ENCODE measurements around the gene RAP1B.

Gene RAP1B

DNA sequence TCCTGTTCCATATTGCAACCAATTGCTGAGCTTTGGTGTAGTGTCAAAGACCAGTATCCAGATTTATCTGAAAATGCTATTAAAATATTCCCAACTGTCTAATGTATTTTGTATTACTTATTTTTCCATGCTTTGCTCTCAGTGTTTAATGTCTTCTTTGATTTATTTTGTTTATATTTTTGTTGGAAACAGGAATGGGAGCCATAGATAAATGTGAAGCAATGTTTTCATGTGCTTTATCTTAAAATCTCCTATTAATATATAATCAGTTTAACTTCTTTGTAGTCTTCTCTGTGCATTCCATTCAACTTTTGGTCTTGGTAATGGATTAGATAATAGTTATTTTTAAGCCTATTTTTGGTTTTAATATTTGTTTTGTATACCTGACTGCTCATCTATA lies 8.8 kb downstream of the RAP1B start:
- Mint-ChIP-seq H3K27ac (peak overlapping the region; percentile 66), H3K9me3 (ENCODE audit: low read depth) (no peaks in the 10 kb centered on the region), H3K4me1 (ENCODE audit: low read depth) (peaks cover 82% of the 10 kb centered on the region), H3K36me3 (peaks cover 3% of the 10 kb centered on the region), H3K27me3 (no peaks in the 10 kb centered on the region), H3K4me3 (peak overlapping the region; percentile 60)

- peaks cover 6% of the 10 kb centered on the region for H3K36me3 Mint-ChIP-seq
- H3K4me3 Mint-ChIP-seq, result peak overlapping the region; percentile 62
- H3K27ac Mint-ChIP-seq, result peak overlapping the region; percentile 90
- no peaks in the 10 kb centered on the region for H3K9me3 Mint-ChIP-seq (ENCODE audit: low read depth)
- H3K4me1 Mint-ChIP-seq (ENCODE audit: low read depth), result peaks cover 79% of the 10 kb centered on the region
- H3K27me3 Mint-ChIP-seq, result no peaks in the 10 kb centered on the region
Measured at GRCh38 chr12:68620519-68621471, 10.1 kb downstream of the RAP1B start.

DNA sequence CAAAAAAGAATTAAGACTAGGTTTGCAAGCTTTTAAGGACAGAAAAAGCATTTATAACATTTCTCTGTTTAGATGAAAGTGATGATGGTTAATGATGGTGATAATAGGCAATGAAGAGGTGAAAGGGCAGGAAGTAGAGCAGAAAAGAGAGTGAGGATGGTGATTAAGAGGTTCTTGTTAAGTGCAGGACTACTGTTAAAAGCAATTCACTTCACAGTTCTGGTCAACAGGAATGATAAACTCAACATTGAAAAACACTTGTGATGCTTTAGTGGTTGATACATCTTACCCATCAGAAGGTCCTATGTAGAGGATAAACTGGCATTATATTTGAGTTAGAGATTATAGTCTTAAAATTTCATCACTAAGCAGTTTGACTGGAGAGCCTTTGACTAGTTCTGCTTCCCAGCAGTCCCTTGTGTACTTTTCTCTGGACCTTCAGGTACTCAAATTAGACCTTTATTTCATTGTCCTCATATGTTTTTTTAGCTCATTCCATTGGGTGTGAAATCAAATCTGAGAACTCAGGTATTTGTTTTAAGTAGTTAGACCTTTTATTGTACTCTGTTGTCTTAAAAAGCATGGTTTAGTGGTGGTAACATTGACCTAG lies 10.9 kb downstream of the RAP1B start:
- peaks cover 12% of the 10 kb centered on the region for H3K36me3 Mint-ChIP-seq
- H3K4me3 Mint-ChIP-seq, result peak overlapping the region; percentile 62
- H3K9me3 Mint-ChIP-seq (ENCODE audit: low read depth), result no peaks in the 10 kb centered on the region
- H3K27me3 Mint-ChIP-seq, result no peaks in the 10 kb centered on the region
- peaks cover 87% of the 10 kb centered on the region for H3K4me1 Mint-ChIP-seq (ENCODE audit: low read depth)
- H3K27ac Mint-ChIP-seq, result peak overlapping the region; percentile 90

- Mint-ChIP-seq H3K27ac (peak overlapping the region; percentile 90), H3K27me3 (no peaks in the 10 kb centered on the region), H3K4me1 (ENCODE audit: low read depth) (peaks cover 88% of the 10 kb centered on the region), H3K4me3 (peak overlapping the region; percentile 62), H3K9me3 (ENCODE audit: low read depth) (no peaks in the 10 kb centered on the region), H3K36me3 (peaks cover 17% of the 10 kb centered on the region)
Measured at GRCh38 chr12:68622250-68622649, 11.6 kb downstream of the RAP1B start.

DNA sequence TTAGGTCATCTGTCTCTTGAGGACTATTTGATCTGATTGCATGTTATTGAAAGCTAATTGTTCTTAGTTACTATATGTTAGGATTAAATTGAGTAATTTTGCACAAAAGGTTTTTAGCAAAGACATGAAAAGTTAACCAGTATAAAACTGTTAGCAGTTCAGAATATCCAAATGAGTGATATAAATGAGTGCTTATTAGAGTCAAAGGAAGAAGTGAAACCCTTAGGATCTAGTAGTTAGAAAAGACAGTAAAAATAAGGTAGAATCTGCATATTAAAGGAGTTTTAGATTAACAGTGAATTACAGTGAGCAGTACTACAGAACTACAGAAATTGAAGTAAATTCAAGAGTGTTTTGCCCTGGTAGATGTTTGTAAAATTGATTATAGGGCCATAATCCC lies 12.4 kb downstream of the RAP1B start:
- peaks cover 23% of the 10 kb centered on the region for H3K36me3 Mint-ChIP-seq

GRCh38 chr12:68623984-68624383 lies 13.3 kb downstream of the RAP1B start:
- Mint-ChIP-seq H3K36me3 (peaks cover 26% of the 10 kb centered on the region), H3K27ac (peak overlapping the region; percentile 90), H3K9me3 (ENCODE audit: low read depth) (no peaks in the 10 kb centered on the region), H3K4me3 (no peak overlapping the region), H3K27me3 (no peaks in the 10 kb centered on the region), H3K4me1 (ENCODE audit: low read depth) (peaks cover 82% of the 10 kb centered on the region)

More for the DNA sequence above, 12.4 kb downstream of the RAP1B start:
- Mint-ChIP-seq H3K4me1 (ENCODE audit: low read depth) (peaks cover 85% of the 10 kb centered on the region), H3K9me3 (ENCODE audit: low read depth) (no peaks in the 10 kb centered on the region), H3K27me3 (no peaks in the 10 kb centered on the region), H3K27ac (peak overlapping the region; percentile 90), H3K4me3 (peak overlapping the region; percentile 62)

- peaks cover 26% of the 10 kb centered on the region for H3K36me3 Mint-ChIP-seq
- peak overlapping the region; percentile 52 for H3K4me3 Mint-ChIP-seq
- peaks cover 80% of the 10 kb centered on the region for H3K4me1 Mint-ChIP-seq (ENCODE audit: low read depth)
- no peaks in the 10 kb centered on the region for H3K9me3 Mint-ChIP-seq (ENCODE audit: low read depth)
- peak overlapping the region; percentile 82 for H3K27ac Mint-ChIP-seq
- H3K27me3 Mint-ChIP-seq, result no peaks in the 10 kb centered on the region
Measured at GRCh38 chr12:68624933-68625332, 14.2 kb downstream of the RAP1B start.

- Mint-ChIP-seq H3K36me3 (peaks cover 26% of the 10 kb centered on the region), H3K4me1 (ENCODE audit: low read depth) (peaks cover 80% of the 10 kb centered on the region), H3K27ac (peak overlapping the region; percentile 67), H3K27me3 (no peaks in the 10 kb centered on the region), H3K9me3 (ENCODE audit: low read depth) (no peaks in the 10 kb centered on the region), H3K4me3 (no peak overlapping the region)
Measured at GRCh38 chr12:68627673-68628319, 17.1 kb downstream of the RAP1B start.

DNA sequence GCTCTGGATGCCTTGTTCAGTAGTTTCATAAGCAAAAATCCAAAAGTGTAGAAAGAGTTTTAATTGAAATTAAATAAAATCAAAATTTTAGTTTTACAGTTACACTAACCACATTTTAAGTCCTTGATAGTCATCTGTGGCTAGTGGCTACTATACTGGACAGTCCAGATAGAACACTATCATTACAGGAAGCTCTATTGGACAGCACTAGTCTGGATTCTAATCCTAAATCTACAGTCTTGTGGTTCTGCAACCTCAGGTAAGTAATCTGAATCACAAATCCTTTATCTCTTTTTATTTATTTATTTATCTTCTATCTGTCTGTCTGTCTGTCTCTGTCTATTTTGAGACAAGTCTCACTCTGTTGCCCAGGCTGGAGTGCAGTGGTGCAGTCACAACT lies 18.0 kb downstream of the RAP1B start:
- Mint-ChIP-seq H3K9me3 (ENCODE audit: low read depth) (no peaks in the 10 kb centered on the region), H3K27me3 (no peaks in the 10 kb centered on the region), H3K4me1 (ENCODE audit: low read depth) (peaks cover 79% of the 10 kb centered on the region), H3K36me3 (peaks cover 26% of the 10 kb centered on the region), H3K27ac (peak overlapping the region; percentile 77), H3K4me3 (peak overlapping the region; percentile 60)

GRCh38 chr12:68630050-68630449 lies 19.4 kb downstream of the RAP1B start:
- Mint-ChIP-seq H3K9me3 (ENCODE audit: low read depth) (no peaks in the 10 kb centered on the region), H3K4me1 (ENCODE audit: low read depth) (peaks cover 84% of the 10 kb centered on the region), H3K36me3 (peaks cover 26% of the 10 kb centered on the region), H3K27ac (peak overlapping the region; percentile 62), H3K4me3 (peak overlapping the region; percentile 40), H3K27me3 (no peaks in the 10 kb centered on the region)

DNA sequence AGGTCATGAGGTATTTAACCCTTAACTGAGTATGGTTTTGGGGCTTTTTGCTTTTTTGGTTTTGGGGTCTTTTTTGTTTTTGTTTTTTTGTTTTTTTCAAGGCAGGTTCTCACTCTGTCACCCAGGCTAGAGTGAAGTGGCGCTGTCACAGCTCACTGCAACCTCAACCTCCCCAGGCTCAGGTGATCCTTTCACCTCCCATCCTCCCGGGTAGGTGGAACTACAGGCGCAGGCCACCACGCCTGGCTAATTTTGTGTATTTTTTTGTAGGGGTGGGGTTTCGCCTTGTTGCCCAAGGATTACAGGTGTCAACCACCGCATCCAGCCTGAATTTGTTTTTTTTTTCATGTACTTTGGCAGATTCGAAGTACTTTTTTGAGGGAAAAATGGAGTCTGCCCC lies 19.9 kb downstream of the RAP1B start:
- Mint-ChIP-seq H3K9me3 (ENCODE audit: low read depth) (no peaks in the 10 kb centered on the region), H3K36me3 (peaks cover 23% of the 10 kb centered on the region)

GRCh38 chr12:68631227-68631626 lies 20.5 kb downstream of the RAP1B start:
- Mint-ChIP-seq H3K9me3 (ENCODE audit: low read depth) (no peaks in the 10 kb centered on the region), H3K27ac (peak overlapping the region; percentile 62), H3K36me3 (peaks cover 20% of the 10 kb centered on the region), H3K4me3 (peak overlapping the region; percentile 55), H3K4me1 (ENCODE audit: low read depth) (peaks cover 86% of the 10 kb centered on the region), H3K27me3 (no peaks in the 10 kb centered on the region)

More for the DNA sequence above, 19.9 kb downstream of the RAP1B start:
- Mint-ChIP-seq H3K4me3 (peak overlapping the region; percentile 40), H3K4me1 (ENCODE audit: low read depth) (peaks cover 84% of the 10 kb centered on the region), H3K27ac (peak overlapping the region; percentile 62), H3K27me3 (no peaks in the 10 kb centered on the region)

DNA sequence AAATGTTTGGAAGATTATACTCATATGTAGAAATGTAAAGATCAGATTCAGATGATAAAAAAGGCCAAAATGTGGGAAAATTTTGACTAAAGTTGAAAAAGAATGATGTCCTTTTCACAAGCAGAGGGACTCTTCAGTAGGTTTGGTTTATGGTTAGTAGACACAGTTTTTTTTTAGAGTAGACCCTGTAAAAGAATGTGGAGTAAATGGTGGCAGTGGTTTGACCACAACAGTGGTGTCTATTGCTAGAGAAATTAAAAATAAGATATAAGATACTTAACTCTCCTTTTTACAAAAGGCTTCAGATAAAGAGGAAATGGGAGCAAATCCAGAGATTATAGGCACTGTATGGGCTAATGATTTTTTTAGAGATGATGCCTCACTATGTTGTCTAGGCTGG lies 21.8 kb downstream of the RAP1B start:
- H3K27ac Mint-ChIP-seq, result peak overlapping the region; percentile 91

GRCh38 chr12:68633614-68634558 lies 23.2 kb downstream of the RAP1B start:
- Mint-ChIP-seq H3K4me3 (peak overlapping the region; percentile 60), H3K27ac (peak overlapping the region; percentile 91), H3K4me1 (ENCODE audit: low read depth) (peaks cover 89% of the 10 kb centered on the region), H3K27me3 (no peaks in the 10 kb centered on the region), H3K36me3 (peaks cover 3% of the 10 kb centered on the region), H3K9me3 (ENCODE audit: low read depth) (no peaks in the 10 kb centered on the region)

More for the DNA sequence above, 21.8 kb downstream of the RAP1B start:
- Mint-ChIP-seq H3K27me3 (no peaks in the 10 kb centered on the region), H3K4me3 (peak overlapping the region; percentile 44), H3K36me3 (peaks cover 10% of the 10 kb centered on the region), H3K4me1 (ENCODE audit: low read depth) (peaks cover 85% of the 10 kb centered on the region), H3K9me3 (ENCODE audit: low read depth) (no peaks in the 10 kb centered on the region)
